NCI-H226 (cell line): ENCODE data around the gene HSD3B1.

Source experiments
- DNase-seq: peaks from one replicate; pipeline ENCODE4 v3.0.0-alpha.2; 2015

The HSD3B1 gene

DNA sequence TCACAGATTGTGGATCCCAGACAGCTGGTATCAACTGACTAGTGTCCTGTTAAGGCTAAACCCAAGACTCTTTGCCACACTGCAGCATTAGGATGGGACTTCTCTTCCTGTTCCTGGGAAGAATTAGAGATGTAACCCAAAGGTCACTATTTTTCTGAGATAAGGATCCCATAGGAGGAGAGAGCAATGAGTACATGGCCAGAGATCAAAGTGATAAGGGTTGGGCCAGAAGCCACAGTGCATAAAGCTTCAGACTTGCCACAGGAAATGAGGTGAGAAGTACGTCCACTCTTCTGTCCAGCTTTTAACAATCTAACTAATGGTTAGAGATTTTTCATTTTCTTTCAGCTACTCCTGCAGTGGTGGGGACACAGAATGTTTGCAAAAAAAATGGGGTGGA lies at the start of gene HSD3B1:
Gene HSD3B1 (plus strand): TSS at position 270 of the 400 bp plus-strand sequence. CDS start 267 bp downstream, outside the sequence.
- DNase-seq = no peak

- DNase-seq = no peak
These were observed 44.0 kb upstream of the HSD3B1 start for GRCh38 chr1:119462964-119463363.

- DNase-seq = no peak
These were observed 43.4 kb upstream of the HSD3B1 start for GRCh38 chr1:119463569-119463968.

- DNase-seq = no peak
These were observed 40.6 kb upstream of the HSD3B1 start for GRCh38 chr1:119466445-119466844.

- no peak for DNase-seq
These were observed 39.8 kb upstream of the HSD3B1 start for GRCh38 chr1:119467219-119467618.

DNA sequence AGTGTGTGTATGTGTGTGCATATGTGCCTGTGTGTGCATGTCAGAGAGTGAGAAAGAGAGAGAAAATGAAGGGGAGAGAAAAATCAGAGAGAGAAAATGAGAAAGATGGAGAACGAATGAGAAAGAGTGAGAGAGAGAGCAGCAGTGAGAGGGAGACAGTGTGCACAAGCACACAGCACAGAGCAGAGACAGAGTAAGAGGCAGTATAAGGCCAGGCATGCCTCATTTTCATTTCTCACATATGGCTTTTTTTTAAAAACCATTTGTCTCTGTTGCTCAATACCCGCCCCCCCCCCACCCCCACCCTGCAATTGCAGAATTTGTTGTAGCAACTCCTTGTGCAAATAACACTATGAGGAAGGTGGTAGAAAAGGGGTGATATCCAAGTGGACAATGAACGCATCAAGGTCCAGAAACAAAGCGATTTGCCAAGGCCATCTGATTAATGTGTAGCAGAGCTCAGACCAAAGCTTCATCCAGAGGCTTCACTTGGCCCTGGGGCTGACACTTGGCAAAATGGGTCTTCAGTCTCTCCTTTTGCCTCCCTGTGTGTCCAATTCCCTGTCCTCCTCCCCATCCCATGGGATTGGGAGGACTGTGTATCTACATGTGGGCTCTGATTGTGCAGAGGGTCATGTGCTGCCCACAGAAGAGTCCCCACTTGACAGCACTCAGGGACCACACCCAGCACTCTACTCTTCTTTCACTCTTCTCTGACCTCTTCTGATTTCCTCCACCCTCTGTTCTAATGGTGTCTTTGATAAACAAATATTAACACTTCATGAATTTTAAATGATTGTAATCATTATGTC lies 38.9 kb upstream of the HSD3B1 start:
- no peak for DNase-seq

- DNase-seq = no peak
These were observed 37.3 kb upstream of the HSD3B1 start for GRCh38 chr1:119469741-119470140.

- DNase-seq = no peak
These were observed 36.6 kb upstream of the HSD3B1 start for GRCh38 chr1:119470377-119470776.

- DNase-seq = no peak
These were observed 36.1 kb upstream of the HSD3B1 start for GRCh38 chr1:119470958-119471357.

DNA sequence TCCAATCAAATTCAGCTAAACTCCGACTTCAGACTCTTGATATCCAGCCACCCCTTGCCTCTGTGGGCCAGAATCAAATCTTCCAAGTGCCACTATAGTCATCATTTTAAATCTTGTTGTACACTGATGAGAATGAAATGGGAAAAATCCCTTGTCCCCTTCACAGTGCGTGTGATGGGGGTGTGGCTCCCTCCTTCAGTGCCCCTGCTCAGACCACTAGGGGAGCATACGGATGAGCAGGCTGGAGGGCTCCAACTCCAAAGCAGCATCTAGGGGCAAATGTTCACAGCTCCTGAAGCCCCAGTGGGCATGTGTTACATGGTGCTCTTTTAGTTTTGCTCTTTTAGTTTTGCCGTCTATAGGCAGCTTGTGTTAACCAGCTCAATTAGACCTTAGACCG lies 35.4 kb upstream of the HSD3B1 start:
- DNase-seq = no peak

DNA sequence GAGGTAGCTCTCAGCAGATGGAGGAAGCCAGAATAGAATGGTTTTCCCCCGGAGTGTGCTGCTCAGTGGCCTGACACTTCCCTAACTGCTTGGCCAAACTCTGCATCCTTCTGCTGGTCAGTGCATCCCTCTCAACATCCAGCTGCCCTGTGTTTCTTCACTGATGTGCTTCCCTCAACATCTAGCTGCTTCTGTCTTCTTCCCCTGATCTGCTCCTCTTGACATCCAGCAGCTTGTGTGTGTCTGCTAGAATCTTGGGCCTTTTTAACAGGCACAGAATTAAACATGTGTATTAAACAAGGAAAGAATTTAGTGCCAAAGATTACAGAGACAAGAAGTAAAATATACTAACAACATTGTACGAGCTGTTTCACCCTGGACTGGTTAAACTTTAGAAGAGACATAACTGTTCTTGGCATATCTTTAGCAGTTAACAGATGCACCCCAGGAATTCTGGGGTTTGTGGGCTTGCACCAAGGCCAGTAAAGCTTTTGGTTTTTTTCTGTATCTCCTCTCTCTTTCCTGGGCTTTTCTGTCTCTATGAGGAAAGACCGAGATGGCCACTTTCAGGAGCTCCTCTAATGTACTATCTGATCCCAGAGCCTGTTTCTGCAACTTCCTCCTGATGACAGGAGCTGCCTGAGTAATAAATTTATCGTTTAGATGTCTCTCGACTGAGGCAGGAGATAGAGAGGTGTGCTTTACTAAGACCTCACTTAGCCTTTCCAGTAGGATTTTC lies 34.8 kb upstream of the HSD3B1 start:
- no peak for DNase-seq

GRCh38 chr1:119472819-119473175 lies 34.2 kb upstream of the HSD3B1 start:
- DNase-seq = no peak

DNA sequence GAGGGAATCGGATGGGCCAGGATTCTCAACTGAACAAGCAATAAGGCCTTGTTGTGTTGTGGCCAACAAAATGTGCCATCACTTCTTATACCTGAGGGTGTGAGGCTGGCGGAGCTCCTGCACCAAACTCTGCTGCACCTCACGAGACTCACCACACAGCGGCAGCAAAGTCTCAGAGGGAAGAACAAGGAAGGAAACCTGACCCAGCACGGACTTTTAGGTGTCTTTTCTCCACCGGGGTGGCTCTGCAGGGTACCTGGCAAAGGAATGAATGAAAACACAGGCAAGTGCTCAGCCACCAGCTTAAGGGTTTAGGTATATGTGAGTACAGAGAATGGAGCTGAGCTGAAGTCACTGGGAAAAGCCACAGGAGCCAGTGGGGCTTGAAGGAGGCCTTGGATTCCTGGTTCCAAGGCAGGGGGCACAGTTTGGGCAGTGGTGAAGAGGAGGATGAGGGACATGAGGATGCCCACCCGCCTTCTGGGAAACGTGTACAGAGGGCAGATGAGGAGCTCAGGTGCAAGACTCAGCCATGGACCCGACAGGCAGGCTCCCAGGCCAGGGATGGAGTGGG lies 31.1 kb upstream of the HSD3B1 start:
- peak; percentile 48 for DNase-seq

- peak; percentile 20 for DNase-seq
These were observed 29.3 kb upstream of the HSD3B1 start for GRCh38 chr1:119477710-119478109.

- no peak for DNase-seq
These were observed 26.8 kb upstream of the HSD3B1 start for GRCh38 chr1:119480175-119480574.

DNA sequence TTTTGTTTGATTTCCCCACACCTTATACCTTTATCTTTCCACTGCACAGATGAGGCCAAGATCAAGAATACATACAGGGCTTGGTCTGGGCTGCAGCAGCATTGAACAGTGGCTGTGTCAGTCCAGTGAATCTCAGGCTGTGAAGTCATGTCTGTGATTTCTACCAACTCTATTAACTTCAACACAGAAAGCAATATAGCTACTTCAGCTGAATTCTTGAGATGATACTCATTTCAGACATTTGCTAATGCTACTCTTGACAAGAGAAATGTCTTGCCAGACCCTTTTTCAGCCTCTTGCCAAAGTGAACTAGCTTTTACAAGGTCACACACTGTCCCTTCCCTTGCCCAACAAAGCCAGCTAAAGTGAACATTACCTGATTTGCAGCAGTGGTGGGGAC lies 25.1 kb upstream of the HSD3B1 start:
- DNase-seq = no peak

DNA sequence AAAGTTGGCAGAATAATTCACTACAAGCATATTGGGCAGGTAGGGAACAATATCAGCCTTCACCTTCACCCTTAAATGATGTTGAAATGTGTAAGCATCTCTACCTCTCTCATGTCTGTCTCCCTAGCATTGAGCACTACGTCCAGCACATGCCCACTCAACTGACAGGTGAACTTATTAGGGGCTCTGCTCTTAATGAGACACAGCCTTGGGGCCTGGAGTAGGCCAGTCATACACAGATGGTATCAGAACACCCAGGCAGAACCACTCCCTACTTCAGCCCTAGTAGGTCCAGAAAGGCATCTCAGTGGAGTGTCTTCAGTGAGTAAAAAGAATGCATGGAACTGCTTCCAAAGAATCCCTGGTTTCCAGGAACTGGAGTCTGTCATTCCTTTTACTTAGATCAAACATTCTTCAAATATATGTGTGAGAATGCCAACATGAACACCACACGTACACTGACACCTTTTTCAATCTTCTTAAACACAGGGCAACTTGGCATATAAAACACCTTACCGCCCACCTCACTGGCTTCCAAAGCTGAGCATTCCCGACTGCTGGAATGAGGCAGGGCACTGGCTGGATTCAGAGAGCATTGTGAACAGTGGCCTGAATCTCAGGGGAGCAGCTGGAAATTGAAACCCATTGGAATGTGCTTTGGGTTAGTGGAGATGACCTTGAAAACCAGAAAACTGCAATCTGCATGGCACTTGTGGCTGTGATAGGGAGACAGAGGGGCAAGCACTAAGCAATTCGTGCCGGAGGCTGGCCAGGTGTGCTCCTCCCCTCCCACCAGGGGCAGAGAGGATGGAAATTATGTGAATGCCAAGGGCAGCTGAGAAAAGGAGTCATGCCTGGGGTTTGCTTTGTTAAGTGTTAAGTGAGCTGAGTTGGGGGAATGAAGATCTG lies 24.2 kb upstream of the HSD3B1 start:
- peak; percentile 74 for DNase-seq

- DNase-seq = peak; percentile 93
These were observed 23.4 kb upstream of the HSD3B1 start for GRCh38 chr1:119483441-119484200.

- DNase-seq = no peak
These were observed 21.8 kb upstream of the HSD3B1 start for GRCh38 chr1:119485201-119485600.

DNA sequence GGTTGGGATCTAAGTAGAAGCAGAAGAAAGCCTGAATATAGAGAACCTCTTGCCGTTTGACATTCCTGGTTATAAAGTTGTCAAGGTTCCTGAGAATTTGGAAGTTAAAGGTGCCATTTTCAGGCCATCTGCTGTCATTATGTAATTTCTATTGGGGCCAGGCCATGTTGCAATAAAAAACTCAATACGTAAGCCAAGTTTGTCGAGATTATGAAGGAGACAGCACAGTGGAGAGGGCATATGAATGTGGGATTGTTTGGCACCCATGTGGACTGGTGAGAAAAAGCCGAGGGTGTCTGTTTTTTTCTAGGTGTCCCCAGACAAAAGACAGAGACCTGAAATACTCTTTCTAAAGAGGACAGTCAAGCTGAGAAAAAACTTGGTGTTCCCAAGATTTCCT lies 18.8 kb upstream of the HSD3B1 start:
- DNase-seq = no peak

GRCh38 chr1:119489201-119489600 lies 17.8 kb upstream of the HSD3B1 start:
- peak; percentile 60 for DNase-seq

DNA sequence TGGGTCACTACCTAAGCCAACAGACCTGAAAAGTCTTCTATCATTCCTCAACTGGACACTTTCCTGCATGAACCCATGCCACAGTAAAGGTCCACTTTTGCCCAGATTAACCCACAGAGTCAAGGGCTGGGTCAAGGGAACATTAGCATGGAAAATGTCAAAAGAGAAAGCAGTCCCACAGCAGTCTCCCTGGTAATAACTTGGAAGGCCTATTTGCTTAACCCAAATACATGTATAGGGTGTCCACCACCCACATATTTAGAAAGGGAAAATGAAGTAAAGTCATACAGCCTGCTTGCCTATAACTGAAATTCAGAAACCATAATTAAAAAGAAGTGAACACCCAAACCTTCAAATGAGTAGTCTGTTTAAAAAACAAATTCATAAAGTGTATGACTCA lies 16.1 kb upstream of the HSD3B1 start:
- no peak for DNase-seq
